ENCODE data around the gene CEP78. TPM values are rescaled to one million over a fixed set of nuclear protein-coding genes. Genes with fewer than 3 reads are reported as not detected.
"Not testable (repeated sequence)": the region's sequence is repeated elsewhere in the genome, so short reads cannot be mapped to it uniquely, and the experiment has no call there.

Gene CEP78
- total RNA-seq, 2 donors from 2014 or later = 5.6 to 9.6 TPM

GRCh38 chr9:78189461-78189860 is 46.4 kb upstream of the CEP78 start:
- TF ChIP-seq POLR2A (IDR thresholded peaks at IDR 0.05) (no peak), CTCF (IDR thresholded peaks at IDR 0.05) (no peak)
- intact Hi-C loops (cut with DNase I) = no loop called here
- no peaks in the 10 kb centered on the region for H3K27me3 ChIP-seq
- no peaks in the 10 kb centered on the region for H3K36me3 ChIP-seq (replicated peaks in 1 of 2; ENCODE audit: insufficient read depth in 1 of 2, low read depth in 2 of 2)
- no peak overlapping the region for H3K4me3 ChIP-seq
- no peak overlapping the region for H3K27ac ChIP-seq
- no peaks in the 10 kb centered on the region for H3K4me1 ChIP-seq
- no peaks in the 10 kb centered on the region for H3K9me3 ChIP-seq
- 67 to 81% methylated on average over 5 of the region's 5 CpGs for WGBS, 2 donors
- DNase-seq (no peak), ATAC-seq (no peak)

GRCh38 chr9:78191931-78192330 is 43.9 kb upstream of the CEP78 start:
- Histone ChIP-seq H3K36me3 (replicated peaks in 1 of 2; ENCODE audit: insufficient read depth in 1 of 2, low read depth in 2 of 2) (no peaks in the 10 kb centered on the region), H3K4me1 (no peaks in the 10 kb centered on the region), H3K27ac (no peak overlapping the region), H3K9me3 (no peaks in the 10 kb centered on the region), H3K4me3 (no peak overlapping the region), H3K27me3 (no peaks in the 10 kb centered on the region)
- DNase-seq = no peak
- intact Hi-C loops (cut with DNase I) = no loop called here
- ATAC-seq = no peak
- no peak for TF ChIP-seq CTCF (IDR thresholded peaks at IDR 0.05)
- TF ChIP-seq POLR2A (IDR thresholded peaks at IDR 0.05) = no peak

GRCh38 chr9:78196258-78196657 is 39.6 kb upstream of the CEP78 start:
- intact Hi-C loops (cut with DNase I) = no loop called here
- H3K27me3 ChIP-seq = no peaks in the 10 kb centered on the region
- TF ChIP-seq POLR2A (IDR thresholded peaks at IDR 0.05) (no peak), CTCF (IDR thresholded peaks at IDR 0.05) (no peak)
- H3K36me3 ChIP-seq (replicated peaks in 1 of 2; ENCODE audit: insufficient read depth in 1 of 2, low read depth in 2 of 2) = no peaks in the 10 kb centered on the region
- H3K9me3 ChIP-seq = no peaks in the 10 kb centered on the region
- DNase-seq = no peak
- ATAC-seq = no peak
- WGBS, 2 donors = 71 to 93% methylated on average over 1 of the region's 1 CpG
- no peak overlapping the region for H3K27ac ChIP-seq
- no peak overlapping the region for H3K4me3 ChIP-seq
- H3K4me1 ChIP-seq = no peaks in the 10 kb centered on the region

- H3K4me3 ChIP-seq; H3K4me1 ChIP-seq; intact Hi-C loops (cut with DNase I); H3K27me3 ChIP-seq; H3K9me3 ChIP-seq; H3K27ac ChIP-seq; ATAC-seq; H3K36me3 ChIP-seq (replicated peaks in 1 of 2; ENCODE audit: insufficient read depth in 1 of 2, low read depth in 2 of 2): not testable (repeated sequence)
- DNase-seq = peak in 2 of 4 donors; percentile 9 to 31
- WGBS, 2 donors = 46 to 100% methylated on average over 1 to 16 of the region's 16 CpGs
These were observed 34.6 kb upstream of the CEP78 start for GRCh38 chr9:78201158-78201777.

GRCh38 chr9:78207319-78207718 is 28.6 kb upstream of the CEP78 start:
- Histone ChIP-seq H3K4me3 (no peak overlapping the region), H3K9me3 (no peaks in the 10 kb centered on the region), H3K4me1 (no peaks in the 10 kb centered on the region), H3K36me3 (replicated peaks in 1 of 2; ENCODE audit: insufficient read depth in 1 of 2, low read depth in 2 of 2) (no peaks in the 10 kb centered on the region), H3K27me3 (no peaks in the 10 kb centered on the region), H3K27ac (no peak overlapping the region)
- no peak for TF ChIP-seq CTCF (IDR thresholded peaks at IDR 0.05)
- TF ChIP-seq POLR2A (IDR thresholded peaks at IDR 0.05) = no peak
- DNase-seq (no peak), ATAC-seq (no peak)
- 40 to 55% methylated on average over 2 of the region's 2 CpGs for WGBS, 2 donors
- intact Hi-C loops (cut with DNase I) = no loop called here

All from body of pancreas (tissue), 4 donors.